HG02588 (cell line): ENCODE results near the gene JAKMIP2.
A peak's percentile ranks its signal among the peaks of the same experiment; 100 is the strongest.
"Not testable (repeated sequence)": the region's sequence is repeated elsewhere in the genome, so short reads cannot be mapped to it uniquely, and the experiment has no call there.

Experiments used
- ATAC-seq: cut with Tn5 transposase; IDR thresholded peaks from one replicate; pipeline ENCODE4 v1.9.1; 2021; ENCODE audit warnings: mild to moderate bottlenecking, moderate library complexity; ENCODE audit not compliant: unreplicated experiment

JAKMIP2 gene

GRCh38 chr5:147666419-147666818 lies 116.1 kb downstream of the JAKMIP2 start:
- no peak for ATAC-seq

- ATAC-seq = no peak
These were observed 121.0 kb downstream of the JAKMIP2 start for GRCh38 chr5:147661541-147661940.

- ATAC-seq = no peak
These were observed 123.2 kb downstream of the JAKMIP2 start for GRCh38 chr5:147659166-147659929.

DNA sequence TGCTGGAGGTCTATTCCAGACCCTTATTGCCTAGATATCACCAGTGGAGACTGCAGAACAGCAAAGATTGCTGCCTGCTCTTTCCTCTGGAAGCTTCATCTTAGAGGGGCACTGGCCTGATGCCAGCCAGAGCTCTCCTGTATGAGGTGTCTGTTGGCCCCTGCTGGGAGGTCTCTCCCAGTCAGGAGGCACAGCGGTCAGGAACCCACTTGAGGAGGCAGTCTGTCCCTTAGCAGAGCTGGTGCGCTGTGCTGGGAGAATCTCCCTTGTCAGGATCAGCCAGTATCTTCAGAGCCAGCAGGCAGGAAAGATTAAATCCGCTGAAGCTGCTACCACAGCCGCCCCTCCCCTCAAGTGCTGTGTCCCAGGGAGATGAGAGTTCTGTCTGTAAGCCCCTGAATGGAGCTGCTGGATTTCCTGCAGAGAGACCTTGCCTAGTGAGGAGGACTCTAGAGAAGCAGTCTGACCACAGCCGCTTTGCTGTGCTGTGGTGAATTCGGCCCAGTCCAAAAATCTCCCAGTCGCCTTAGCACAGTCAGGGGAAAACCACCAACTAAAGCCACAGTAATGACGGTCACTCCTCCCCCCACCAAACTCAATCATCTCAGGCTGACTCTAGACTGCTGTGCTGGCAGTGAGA lies 124.1 kb downstream of the JAKMIP2 start:
- ATAC-seq = no peak

DNA sequence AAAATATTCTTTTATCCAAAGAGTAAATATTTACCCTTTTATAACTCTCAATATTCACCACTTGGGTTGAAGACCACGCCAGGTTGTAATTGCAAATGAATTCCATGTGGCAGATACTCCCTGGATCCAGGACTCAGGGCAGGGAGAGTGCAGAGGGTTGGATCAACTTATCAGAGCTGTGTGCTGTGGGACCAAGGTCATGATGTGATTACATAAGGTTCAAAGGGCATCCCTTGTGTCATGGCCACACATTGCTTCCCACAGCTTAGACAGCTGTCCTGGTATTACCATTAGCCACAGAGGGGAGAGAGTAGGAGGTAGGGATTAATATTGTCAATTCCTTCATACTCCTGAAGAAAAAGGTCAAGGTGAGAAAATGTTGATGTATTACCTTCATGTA lies 133.9 kb downstream of the JAKMIP2 start:
- no peak for ATAC-seq

- ATAC-seq = no peak
These were observed 137.3 kb downstream of the JAKMIP2 start for GRCh38 chr5:147645197-147645596.

- no peak for ATAC-seq
These were observed 138.1 kb downstream of the JAKMIP2 start for GRCh38 chr5:147644460-147644859.

DNA sequence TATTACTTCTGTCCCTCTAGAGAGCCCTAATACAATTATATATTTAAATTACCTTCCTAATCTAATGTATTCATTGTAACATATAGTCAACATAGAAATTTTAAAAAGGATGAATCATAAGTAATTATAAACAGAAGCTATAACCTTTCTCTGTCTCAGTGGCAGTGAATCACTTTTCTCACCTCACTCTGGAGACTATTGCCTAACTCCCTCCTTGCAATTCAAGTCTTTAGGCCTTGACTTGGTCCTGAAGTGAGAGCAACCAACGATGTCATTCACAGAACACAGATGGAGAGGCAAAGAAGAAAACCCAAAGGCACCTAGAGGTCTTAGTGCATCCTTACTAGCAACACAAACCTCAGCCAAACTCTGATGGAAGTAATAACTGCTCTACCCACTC lies 139.4 kb downstream of the JAKMIP2 start:
- no peak for ATAC-seq

- no peak for ATAC-seq
These were observed 139.9 kb downstream of the JAKMIP2 start for GRCh38 chr5:147642666-147643065.

GRCh38 chr5:147639321-147639720 lies 143.2 kb downstream of the JAKMIP2 start:
- no peak for ATAC-seq

DNA sequence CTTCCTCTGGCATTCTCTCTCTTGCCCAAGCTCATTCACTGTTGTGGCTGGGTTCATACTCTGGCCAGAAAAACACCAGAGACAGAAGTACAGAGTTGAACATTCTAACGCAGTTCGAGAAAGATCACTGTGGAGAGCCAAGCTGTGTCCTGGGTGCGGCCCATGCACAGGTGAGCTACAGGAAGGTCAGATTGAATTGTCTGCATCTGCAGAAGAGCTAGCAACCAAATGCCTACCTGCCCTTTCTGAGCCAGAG lies 145.9 kb downstream of the JAKMIP2 start:
- ATAC-seq = no peak

GRCh38 chr5:147635882-147636728 lies 146.4 kb downstream of the JAKMIP2 start:
- no peak for ATAC-seq

- ATAC-seq = not testable (repeated sequence)
These were observed 147.1 kb downstream of the JAKMIP2 start for GRCh38 chr5:147635439-147635838.

- ATAC-seq = no peak
These were observed 149.4 kb downstream of the JAKMIP2 start for GRCh38 chr5:147633173-147633572.

GRCh38 chr5:147631428-147632003 lies 151.0 kb downstream of the JAKMIP2 start:
- ATAC-seq = no peak

- ATAC-seq = no peak
These were observed 153.3 kb downstream of the JAKMIP2 start for GRCh38 chr5:147629196-147629595.

GRCh38 chr5:147628058-147628895 lies 154.3 kb downstream of the JAKMIP2 start:
- peak; percentile 93 for ATAC-seq

- ATAC-seq = no peak
These were observed 156.1 kb downstream of the JAKMIP2 start for GRCh38 chr5:147626464-147626863.

- no peak for ATAC-seq
These were observed 161.5 kb downstream of the JAKMIP2 start for GRCh38 chr5:147621016-147621415.

GRCh38 chr5:147619281-147619878 lies 163.1 kb downstream of the JAKMIP2 start:
- ATAC-seq = no peak
